ENCODE results near the gene MSANTD2.

The MSANTD2 gene

GRCh38 chr11:124840666-124841065 is 40.5 kb upstream of the MSANTD2 start:
- no peak for DNase-seq (ENCODE audit: extremely low spot score)
- ChIA-PET POLR2A (interaction anchor here (2.1 kb wide), 1 partner anchor 36 kb away, joined by 7 read pairs; no protein-coding TSS in a partner anchor), CTCF (no interaction called here)
- TF ChIP-seq FOXA1 (IDR thresholded peaks at IDR 0.05) (no peak), NFRKB (IDR thresholded peaks at IDR 0.05) (no peak), PKNOX1 (IDR thresholded peaks at IDR 0.05) (no peak), BHLHE40 (IDR thresholded peaks at IDR 0.05; ENCODE audit: borderline replicate concordance) (no peak), HDGF (IDR thresholded peaks at IDR 0.05; ENCODE audit: borderline replicate concordance) (no peak), LEF1 (IDR thresholded peaks at IDR 0.05; ENCODE audit: borderline replicate concordance) (no peak), TARDBP (IDR thresholded peaks at IDR 0.05) (no peak), SP1 (IDR thresholded peaks at IDR 0.05) (no peak), ARNT (IDR thresholded peaks at IDR 0.05) (no peak), SUZ12 (IDR thresholded peaks at IDR 0.05) (no peak), L3MBTL2 (conservative IDR thresholded peaks at IDR 0.05) (no peak), ELF4 (IDR thresholded peaks at IDR 0.05) (no peak), CTBP1 (IDR thresholded peaks at IDR 0.05; ENCODE audit: borderline replicate concordance) (no peak), FOXM1 (IDR thresholded peaks at IDR 0.05; ENCODE audit: borderline replicate concordance) (no peak), FOXK2 (IDR thresholded peaks at IDR 0.05) (no peak), ZNF384 (IDR thresholded peaks at IDR 0.05) (no peak)

GRCh38 chr11:124839972-124840621 is 39.9 kb upstream of the MSANTD2 start:
- ChIA-PET CTCF (interaction anchor here (2.7 kb wide), 1 partner anchor 26 kb away, joined by 24 read pairs; the partner anchor contains the start of gene ROBO3), POLR2A (interaction anchor here (1.1 to 2.4 kb wide), 3 partner anchors 26 to 114 kb away, joined by 4 to 9 read pairs (median 8); partner anchors contain the start of gene CCDC15)
- DNase-seq (ENCODE audit: extremely low spot score), result no peak
- no peak for TF ChIP-seq CTBP1 (IDR thresholded peaks at IDR 0.05; ENCODE audit: borderline replicate concordance)
- TF ChIP-seq FOXA1 (IDR thresholded peaks at IDR 0.05), result no peak
- no peak for TF ChIP-seq SUZ12 (IDR thresholded peaks at IDR 0.05)
- TF ChIP-seq ARNT (IDR thresholded peaks at IDR 0.05), result no peak

GRCh38 chr11:124839128-124839971 is 39.1 kb upstream of the MSANTD2 start:
- CTCF ChIA-PET, result interaction anchor here (2.7 to 2.9 kb wide), 2 partner anchors 27 to 170 kb away, joined by 21 to 24 read pairs; partner anchors contain the start of gene ROBO3
- POLR2A ChIA-PET, result interaction anchor here (1.1 to 2.4 kb wide), 3 partner anchors 27 to 115 kb away, joined by 4 to 9 read pairs (median 8); partner anchors contain the start of gene CCDC15
- TF ChIP-seq L3MBTL2 (conservative IDR thresholded peaks at IDR 0.05), result peak; percentile 51
- no peak for TF ChIP-seq FOXM1 (IDR thresholded peaks at IDR 0.05; ENCODE audit: borderline replicate concordance)
- TF ChIP-seq PKNOX1 (IDR thresholded peaks at IDR 0.05), result peak; percentile 63
- DNase-seq (ENCODE audit: extremely low spot score), result no peak

- CTCF ChIA-PET, result interaction anchor here (1.3 to 2.9 kb wide), 4 partner anchors 27 to 169 kb away, joined by 3 to 24 read pairs (median 12); partner anchors contain the start of genes ESAM and ROBO3
- no peak for DNase-seq (ENCODE audit: extremely low spot score)
- POLR2A ChIA-PET, result interaction anchor here (1.1 to 2.4 kb wide), 2 partner anchors 28 to 115 kb away, joined by 4 to 9 read pairs; partner anchors contain the start of gene CCDC15
- TF ChIP-seq SP1 (IDR thresholded peaks at IDR 0.05) (no peak), FOXK2 (IDR thresholded peaks at IDR 0.05) (no peak), HDGF (IDR thresholded peaks at IDR 0.05; ENCODE audit: borderline replicate concordance) (no peak), ARNT (IDR thresholded peaks at IDR 0.05) (no peak), FOXA1 (IDR thresholded peaks at IDR 0.05) (no peak), PKNOX1 (IDR thresholded peaks at IDR 0.05) (no peak), FOXM1 (IDR thresholded peaks at IDR 0.05; ENCODE audit: borderline replicate concordance) (no peak), BHLHE40 (IDR thresholded peaks at IDR 0.05; ENCODE audit: borderline replicate concordance) (no peak), LEF1 (IDR thresholded peaks at IDR 0.05; ENCODE audit: borderline replicate concordance) (no peak), L3MBTL2 (conservative IDR thresholded peaks at IDR 0.05) (no peak), TARDBP (IDR thresholded peaks at IDR 0.05) (no peak), ELF4 (IDR thresholded peaks at IDR 0.05) (no peak)
These were observed 38.6 kb upstream of the MSANTD2 start for GRCh38 chr11:124838805-124839127.

GRCh38 chr11:124837491-124837856 is 37.3 kb upstream of the MSANTD2 start:
- TF ChIP-seq PKNOX1 (IDR thresholded peaks at IDR 0.05) (no peak), SUZ12 (IDR thresholded peaks at IDR 0.05) (no peak), TARDBP (IDR thresholded peaks at IDR 0.05) (no peak), FOXM1 (IDR thresholded peaks at IDR 0.05; ENCODE audit: borderline replicate concordance) (no peak), CTBP1 (IDR thresholded peaks at IDR 0.05; ENCODE audit: borderline replicate concordance) (no peak), HDGF (IDR thresholded peaks at IDR 0.05; ENCODE audit: borderline replicate concordance) (no peak), FOXA1 (IDR thresholded peaks at IDR 0.05) (no peak), FOXK2 (IDR thresholded peaks at IDR 0.05) (no peak), BHLHE40 (IDR thresholded peaks at IDR 0.05; ENCODE audit: borderline replicate concordance) (no peak)
- CTCF ChIA-PET, result interaction anchor here (0.6 to 2.9 kb wide), 12 partner anchors 9 to 307 kb away, joined by 3 to 24 read pairs (median 4); partner anchors contain the start of genes ESAM and ROBO3
- DNase-seq (ENCODE audit: extremely low spot score), result peak; percentile 54
- POLR2A ChIA-PET, result interaction anchor here (0.6 to 2.4 kb wide), 4 partner anchors 29 to 164 kb away, joined by 3 to 9 read pairs (median 6); partner anchors contain the start of genes MSANTD2, SIAE and SPA17
